Tibial artery (tissue), 4 donors: Measurements from ENCODE around the gene PUS10.

Experiments used
- DNase-seq, 2 donors: peaks; one replicate each; pipeline ENCODE4 v3.0.0-alpha.2; 2019
- H3K27ac ChIP-seq, 2 donors: fragments of 200-600 bp; sonication (generic) in 1 of 2; 1 replicate in 1 of 2; 2 replicates in 1 of 2; pipeline ENCODE4 v1.5.1; 2018 to 2019; ENCODE audit warnings: mild to moderate bottlenecking in 1 of 2
- H3K27me3 ChIP-seq, 2 donors: fragments of 200-600 bp; sonication (generic) in 1 of 2; one replicate each; pipeline versions ENCODE4 v1.5.1 to v1.6.0; 2016 to 2019
- H3K36me3 ChIP-seq, 3 donors: fragments of 200-600 bp; sonication (generic) in 2 of 3; one replicate each; pipeline ENCODE4 v1.5.1; 2016 to 2019; ENCODE audit warnings: mild to moderate bottlenecking in 2 of 3
- H3K4me1 ChIP-seq, 4 donors: fragments of 200-600 bp; sonication (generic) in 2 of 4; 1 replicate in 3 of 4; 2 replicates in 1 of 4; pipeline ENCODE4 v1.5.1; 2016 to 2019
- H3K4me3 ChIP-seq, 2 donors: fragments of 200-600 bp; sonication (generic) in 1 of 2; 1 replicate in 1 of 2; 2 replicates in 1 of 2; pipeline ENCODE4 v1.5.1; 2018 to 2019; ENCODE audit warnings: mild to moderate bottlenecking in 2 of 2
- H3K9me3 ChIP-seq, 3 donors: fragments of 200-600 bp; sonication (generic) in 1 of 3; one replicate each; pipeline ENCODE4 v1.5.1; 2016 to 2019
- intact Hi-C: fragments of 100-400 bp; cut with DNase I; formaldehyde crosslinking; loops from one replicate; pipeline ENCODE4 v1.15.0; 2023; ENCODE audit warnings: low total_unique reads
- TF ChIP-seq, protein P1 (sequence below), 2 experiments: fragments of 200-600 bp in 1 of 2; fragments of 450-650 bp in 1 of 2; IDR thresholded peaks; one replicate each; pipeline ENCODE4 v1.5.1; 2017 to 2019; ENCODE audit warnings: antibody characterized with exemption in 2 of 2, mild to moderate bottlenecking in 1 of 2, moderate library complexity in 1 of 2

PUS10 gene

DNA sequence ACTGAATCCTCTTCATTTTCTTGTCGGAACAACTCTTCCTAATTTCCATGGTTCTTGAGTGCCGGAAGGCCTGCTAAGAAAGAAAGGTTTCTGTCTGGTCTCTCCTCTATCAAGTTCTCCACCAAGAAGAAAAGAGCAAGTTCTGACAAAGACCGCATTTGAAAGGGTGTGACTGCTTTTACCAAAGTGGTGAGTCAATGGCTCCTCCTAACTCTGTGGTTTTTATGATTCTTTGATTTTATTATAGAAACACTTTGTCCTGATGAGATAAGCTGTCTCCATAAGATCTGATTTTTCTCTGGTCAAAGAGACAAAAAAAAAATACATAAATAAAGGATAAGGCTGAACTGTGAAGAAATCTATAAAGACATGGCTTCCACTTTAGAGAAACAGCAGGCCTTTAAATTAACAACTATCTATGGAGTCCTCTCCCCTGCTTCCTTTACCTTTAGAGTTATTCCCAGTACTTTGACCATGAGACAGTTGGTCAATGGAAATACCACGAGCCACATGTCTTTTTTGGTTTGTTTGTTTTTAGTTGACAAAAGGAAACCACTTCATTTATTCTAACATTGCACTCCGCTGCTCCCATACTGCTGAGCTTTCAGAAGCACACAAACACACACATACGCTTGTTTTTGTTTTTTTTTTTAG lies 69.0 kb downstream of the PUS10 start:
- intact Hi-C loops = no loop called here
- Histone ChIP-seq H3K36me3 (peaks cover 12 to 41% (median 15%) of the 10 kb centered on the region in 3 donors), H3K9me3 (no peaks in the 10 kb centered on the region), H3K27me3 (no peaks in the 10 kb centered on the region), H3K4me3 (no peak overlapping the region), H3K27ac (no peak overlapping the region), H3K4me1 (no peaks in the 10 kb centered on the region)
- TF ChIP-seq, protein P1, sequence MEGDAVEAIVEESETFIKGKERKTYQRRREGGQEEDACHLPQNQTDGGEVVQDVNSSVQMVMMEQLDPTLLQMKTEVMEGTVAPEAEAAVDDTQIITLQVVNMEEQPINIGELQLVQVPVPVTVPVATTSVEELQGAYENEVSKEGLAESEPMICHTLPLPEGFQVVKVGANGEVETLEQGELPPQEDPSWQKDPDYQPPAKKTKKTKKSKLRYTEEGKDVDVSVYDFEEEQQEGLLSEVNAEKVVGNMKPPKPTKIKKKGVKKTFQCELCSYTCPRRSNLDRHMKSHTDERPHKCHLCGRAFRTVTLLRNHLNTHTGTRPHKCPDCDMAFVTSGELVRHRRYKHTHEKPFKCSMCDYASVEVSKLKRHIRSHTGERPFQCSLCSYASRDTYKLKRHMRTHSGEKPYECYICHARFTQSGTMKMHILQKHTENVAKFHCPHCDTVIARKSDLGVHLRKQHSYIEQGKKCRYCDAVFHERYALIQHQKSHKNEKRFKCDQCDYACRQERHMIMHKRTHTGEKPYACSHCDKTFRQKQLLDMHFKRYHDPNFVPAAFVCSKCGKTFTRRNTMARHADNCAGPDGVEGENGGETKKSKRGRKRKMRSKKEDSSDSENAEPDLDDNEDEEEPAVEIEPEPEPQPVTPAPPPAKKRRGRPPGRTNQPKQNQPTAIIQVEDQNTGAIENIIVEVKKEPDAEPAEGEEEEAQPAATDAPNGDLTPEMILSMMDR (IDR thresholded peaks at IDR 0.05) = no peak
- DNase-seq = no peak

DNA sequence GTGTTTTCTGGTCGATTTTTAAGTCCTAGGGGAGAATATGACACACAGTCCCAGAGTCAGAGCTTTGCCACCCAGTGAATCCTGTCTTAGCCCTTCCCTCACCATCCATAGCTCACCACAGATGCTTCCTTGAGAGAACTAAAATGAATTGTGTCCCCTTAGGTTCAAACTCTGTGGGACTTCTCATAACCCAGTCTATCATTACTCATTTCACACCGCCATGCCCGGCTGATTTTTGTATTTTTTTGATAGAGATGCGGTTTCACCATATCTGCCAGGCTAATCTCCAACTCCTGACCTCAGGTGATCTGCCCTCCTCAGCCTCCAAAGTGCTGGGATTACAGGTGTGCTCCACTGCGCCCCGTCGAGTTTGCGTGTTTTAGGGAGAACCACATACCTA lies 69.9 kb downstream of the PUS10 start:
- TF ChIP-seq, protein P1 (IDR thresholded peaks at IDR 0.05) = no peak
- Histone ChIP-seq H3K27me3 (no peaks in the 10 kb centered on the region), H3K36me3 (peaks cover 6 to 43% (median 7%) of the 10 kb centered on the region in 3 donors), H3K9me3 (no peaks in the 10 kb centered on the region), H3K4me3 (no peak overlapping the region), H3K4me1 (no peaks in the 10 kb centered on the region), H3K27ac (no peak overlapping the region)
- intact Hi-C loops = no loop called here
- no peak for DNase-seq

DNA sequence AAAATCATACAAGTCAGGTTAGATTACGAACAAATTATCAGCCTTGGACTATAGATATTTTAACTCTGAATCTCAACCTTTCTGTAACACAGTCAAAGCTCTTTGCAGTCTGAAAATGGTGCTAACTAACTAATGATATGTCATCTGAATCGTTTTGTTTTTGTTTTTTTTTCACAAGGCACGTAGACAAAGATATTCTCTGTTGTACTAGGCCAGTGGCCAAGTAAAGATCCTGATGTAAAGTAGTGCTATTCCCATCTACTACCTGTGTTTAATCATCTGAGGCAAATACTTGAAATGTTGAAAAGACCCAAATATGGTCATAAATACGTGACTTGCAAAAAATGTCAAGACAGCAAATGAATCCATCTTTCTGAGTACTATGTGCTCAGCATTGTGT lies 71.0 kb downstream of the PUS10 start:
- TF ChIP-seq, protein P1 (IDR thresholded peaks at IDR 0.05) = no peak
- H3K27ac ChIP-seq = no peak overlapping the region
- intact Hi-C loops = no loop called here
- H3K4me3 ChIP-seq = no peak overlapping the region
- no peaks in the 10 kb centered on the region for H3K4me1 ChIP-seq
- no peak for DNase-seq
- H3K27me3 ChIP-seq = no peaks in the 10 kb centered on the region
- peaks cover 0 to 37% (median 0%) of the 10 kb centered on the region in 3 donors for H3K36me3 ChIP-seq
- H3K9me3 ChIP-seq = no peaks in the 10 kb centered on the region

DNA sequence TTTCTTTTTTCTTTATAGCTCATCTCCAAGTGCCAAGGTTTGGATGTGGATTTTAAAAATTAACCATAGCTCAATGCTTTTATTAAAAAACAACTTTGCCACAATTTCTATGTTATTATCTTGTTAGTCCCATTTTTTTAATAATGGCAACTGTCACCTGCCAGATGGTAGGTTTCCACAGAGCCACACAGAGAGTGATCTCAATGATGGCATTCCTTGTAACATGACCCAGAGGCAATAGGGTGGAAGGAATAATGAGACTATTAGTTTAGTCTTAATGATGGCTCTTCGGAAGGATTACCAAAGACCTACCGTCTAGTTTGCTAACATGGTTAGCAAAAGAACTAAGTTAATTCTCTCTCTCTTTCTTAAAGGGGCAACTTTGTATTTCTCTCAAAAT lies 72.7 kb downstream of the PUS10 start:
- TF ChIP-seq, protein P1 (IDR thresholded peaks at IDR 0.05) = no peak
- intact Hi-C loops = no loop called here
- Histone ChIP-seq H3K4me3 (no peak overlapping the region), H3K27ac (no peak overlapping the region), H3K27me3 (no peaks in the 10 kb centered on the region), H3K4me1 (no peaks in the 10 kb centered on the region), H3K9me3 (no peaks in the 10 kb centered on the region), H3K36me3 (peaks cover 0 to 37% (median 0%) of the 10 kb centered on the region in 3 donors)
- DNase-seq = no peak

DNA sequence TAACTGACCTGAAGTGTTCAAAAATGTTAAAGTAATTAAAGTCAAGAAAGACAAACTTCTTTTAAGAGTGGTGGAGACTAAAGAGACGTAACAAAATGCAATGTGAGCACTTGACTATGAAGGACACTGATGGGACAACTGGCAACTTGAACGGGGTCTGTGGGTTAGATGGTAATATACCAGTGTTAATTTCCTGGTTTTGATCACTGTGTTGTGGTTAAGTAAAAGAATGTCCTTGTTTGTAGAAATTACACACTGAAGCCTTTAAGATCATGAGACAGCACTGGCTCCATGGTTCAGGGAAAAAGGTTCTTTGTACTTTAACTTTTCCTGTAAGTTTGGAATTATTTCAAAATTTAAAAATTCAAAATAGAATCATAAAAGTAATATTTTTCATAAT lies 78.4 kb downstream of the PUS10 start:
- Histone ChIP-seq H3K9me3 (no peaks in the 10 kb centered on the region), H3K36me3 (peaks cover 0 to 20% (median 9%) of the 10 kb centered on the region in 3 donors), H3K4me1 (no peaks in the 10 kb centered on the region), H3K4me3 (no peak overlapping the region), H3K27ac (no peak overlapping the region), H3K27me3 (no peaks in the 10 kb centered on the region)
- intact Hi-C loops = no loop called here
- DNase-seq = no peak
- TF ChIP-seq, protein P1 (IDR thresholded peaks at IDR 0.05) = no peak
